SHP77 treated with DMSO at 0.1 percent for 48 hours (cell line): ENCODE measurements around the gene CTTN.

Source experiments
- DNase-seq: peaks from one replicate; lab custom pipeline; 2025; lab: John Stamatoyannopoulos, UW

CTTN gene

DNA sequence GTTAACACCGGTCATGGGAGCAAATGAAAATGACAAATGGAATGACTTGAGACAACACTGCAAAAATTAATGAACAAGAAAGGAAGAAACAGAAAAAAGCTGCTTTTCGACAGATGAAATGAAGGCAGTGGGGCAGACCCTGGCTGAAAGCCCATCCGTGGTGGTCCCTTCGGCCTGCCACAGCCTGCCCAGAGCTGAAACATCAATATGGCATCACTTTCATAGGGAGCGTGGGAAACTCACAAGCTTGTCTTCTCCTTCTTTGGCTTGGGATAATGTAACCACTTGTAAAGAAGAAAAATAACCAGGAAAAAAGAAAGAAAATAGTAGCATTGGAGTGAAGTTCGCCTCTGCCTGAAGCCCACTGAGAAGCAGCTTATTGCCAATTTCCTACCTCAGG lies 78.8 kb downstream of the CTTN start:
- DNase-seq, result no peak

GRCh38 chr11:70477609-70478008 lies 79.3 kb downstream of the CTTN start:
- DNase-seq, result no peak

- DNase-seq, result no peak
These were observed 80.0 kb downstream of the CTTN start for GRCh38 chr11:70478166-70478890.

- no peak for DNase-seq
These were observed 82.4 kb downstream of the CTTN start for GRCh38 chr11:70480711-70481110.

- no peak for DNase-seq
These were observed 83.5 kb downstream of the CTTN start for GRCh38 chr11:70481625-70482528.

DNA sequence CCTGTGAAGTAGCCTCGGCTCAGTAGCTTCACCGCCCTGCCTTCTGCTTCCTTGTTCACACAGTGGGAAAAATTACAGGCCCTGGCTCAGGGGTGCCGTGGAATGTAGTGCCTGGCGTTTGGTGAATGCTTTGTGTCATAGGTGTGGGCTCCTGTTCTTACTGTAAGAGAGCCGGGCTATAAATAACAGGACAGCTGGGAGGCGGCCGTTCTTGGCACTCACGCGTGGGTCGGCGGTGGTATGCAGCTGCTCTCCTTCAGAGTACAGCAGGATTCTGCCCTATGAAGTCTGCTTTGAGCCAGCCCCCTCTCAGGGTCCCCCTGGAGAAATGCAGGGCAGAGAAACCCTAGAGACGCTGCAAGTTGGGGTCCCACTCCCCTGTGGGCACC lies 84.2 kb downstream of the CTTN start:
- DNase-seq, result no peak

- DNase-seq, result no peak
These were observed 84.9 kb downstream of the CTTN start for GRCh38 chr11:70483077-70483861.

- no peak for DNase-seq
These were observed 85.6 kb downstream of the CTTN start for GRCh38 chr11:70483917-70484316.

- DNase-seq, result no peak
These were observed 87.1 kb downstream of the CTTN start for GRCh38 chr11:70485326-70486025.

GRCh38 chr11:70486026-70486415 lies 87.7 kb downstream of the CTTN start:
- no peak for DNase-seq
